ENCODE measurements around the gene GGPS1.

DNA sequence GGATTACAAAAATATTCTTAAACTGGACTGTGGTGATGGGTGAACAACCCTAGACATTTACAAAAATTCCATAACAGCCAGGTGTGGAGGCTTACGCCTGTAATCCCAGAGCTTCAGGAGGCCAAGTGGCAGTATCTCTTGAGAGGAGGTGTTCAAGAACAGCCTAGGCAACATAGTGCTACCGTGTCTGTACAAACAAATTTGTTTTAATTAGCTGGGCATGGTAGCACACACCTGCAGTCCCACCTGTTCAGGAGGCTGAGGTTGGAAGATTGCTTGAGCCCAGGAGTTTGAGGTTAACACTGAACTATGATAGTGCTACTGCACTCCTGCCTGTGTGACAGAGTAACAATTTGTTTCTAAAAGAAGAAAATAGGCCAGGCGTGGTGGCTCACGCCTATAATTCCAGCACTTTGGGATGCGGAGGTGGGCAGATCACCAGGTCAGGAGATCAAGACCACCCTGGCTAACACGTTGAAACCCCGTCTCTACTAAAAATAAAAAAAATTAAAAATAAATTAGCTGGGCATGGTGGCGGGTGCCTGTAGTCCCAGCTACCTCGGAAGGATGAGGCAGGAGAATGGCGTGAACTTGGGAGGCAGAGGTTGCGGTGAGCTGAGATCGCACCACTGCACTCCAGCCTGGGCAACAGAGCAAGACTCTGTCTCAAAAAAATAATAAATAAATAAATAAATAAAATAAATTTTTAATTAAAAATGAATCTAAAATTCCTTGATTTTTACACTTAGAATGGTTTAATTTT is 37.4 kb upstream of the GGPS1 start:
- TF ChIP-seq, protein P1, sequence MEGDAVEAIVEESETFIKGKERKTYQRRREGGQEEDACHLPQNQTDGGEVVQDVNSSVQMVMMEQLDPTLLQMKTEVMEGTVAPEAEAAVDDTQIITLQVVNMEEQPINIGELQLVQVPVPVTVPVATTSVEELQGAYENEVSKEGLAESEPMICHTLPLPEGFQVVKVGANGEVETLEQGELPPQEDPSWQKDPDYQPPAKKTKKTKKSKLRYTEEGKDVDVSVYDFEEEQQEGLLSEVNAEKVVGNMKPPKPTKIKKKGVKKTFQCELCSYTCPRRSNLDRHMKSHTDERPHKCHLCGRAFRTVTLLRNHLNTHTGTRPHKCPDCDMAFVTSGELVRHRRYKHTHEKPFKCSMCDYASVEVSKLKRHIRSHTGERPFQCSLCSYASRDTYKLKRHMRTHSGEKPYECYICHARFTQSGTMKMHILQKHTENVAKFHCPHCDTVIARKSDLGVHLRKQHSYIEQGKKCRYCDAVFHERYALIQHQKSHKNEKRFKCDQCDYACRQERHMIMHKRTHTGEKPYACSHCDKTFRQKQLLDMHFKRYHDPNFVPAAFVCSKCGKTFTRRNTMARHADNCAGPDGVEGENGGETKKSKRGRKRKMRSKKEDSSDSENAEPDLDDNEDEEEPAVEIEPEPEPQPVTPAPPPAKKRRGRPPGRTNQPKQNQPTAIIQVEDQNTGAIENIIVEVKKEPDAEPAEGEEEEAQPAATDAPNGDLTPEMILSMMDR (IDR thresholded peaks at IDR 0.05; ENCODE audit: control extremely low read depth in 1 of 3, insufficient read depth in 1 of 3, low read depth in 1 of 3, low read length in 3 of 3), result no peak
- TF ChIP-seq, protein P2, sequence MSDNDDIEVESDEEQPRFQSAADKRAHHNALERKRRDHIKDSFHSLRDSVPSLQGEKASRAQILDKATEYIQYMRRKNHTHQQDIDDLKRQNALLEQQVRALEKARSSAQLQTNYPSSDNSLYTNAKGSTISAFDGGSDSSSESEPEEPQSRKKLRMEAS (IDR thresholded peaks at IDR 0.05), result no peak
- TF ChIP-seq SUZ12 (IDR thresholded peaks at IDR 0.05; ENCODE audit: low read length) (no peak), EP300 (IDR thresholded peaks at IDR 0.05; ENCODE audit: borderline replicate concordance in 1 of 2, low read depth in 2 of 2, low read length in 2 of 2) (no peak), SIN3A (conservative IDR thresholded peaks at IDR 0.05 in 1 of 2, IDR thresholded peaks at IDR 0.05 in 1 of 2; ENCODE audit: low read depth in 1 of 2, low read length in 2 of 2) (no peak), ASH2L (IDR thresholded peaks at IDR 0.05; ENCODE audit: low read length) (no peak), MAFK (IDR thresholded peaks at IDR 0.05; ENCODE audit: low read depth, low read length) (no peak), JUN (IDR thresholded peaks at IDR 0.05; ENCODE audit: low read depth, low read length) (no peak), SRF (IDR thresholded peaks at IDR 0.05; ENCODE audit: low read depth, low read length) (no peak), RBBP5 (IDR thresholded peaks at IDR 0.05; ENCODE audit: borderline replicate concordance, low read depth, low read length) (no peak), GABPA (IDR thresholded peaks at IDR 0.05; ENCODE audit: borderline replicate concordance, insufficient read depth, low read length) (no peak)
- TF ChIP-seq, protein P3, sequence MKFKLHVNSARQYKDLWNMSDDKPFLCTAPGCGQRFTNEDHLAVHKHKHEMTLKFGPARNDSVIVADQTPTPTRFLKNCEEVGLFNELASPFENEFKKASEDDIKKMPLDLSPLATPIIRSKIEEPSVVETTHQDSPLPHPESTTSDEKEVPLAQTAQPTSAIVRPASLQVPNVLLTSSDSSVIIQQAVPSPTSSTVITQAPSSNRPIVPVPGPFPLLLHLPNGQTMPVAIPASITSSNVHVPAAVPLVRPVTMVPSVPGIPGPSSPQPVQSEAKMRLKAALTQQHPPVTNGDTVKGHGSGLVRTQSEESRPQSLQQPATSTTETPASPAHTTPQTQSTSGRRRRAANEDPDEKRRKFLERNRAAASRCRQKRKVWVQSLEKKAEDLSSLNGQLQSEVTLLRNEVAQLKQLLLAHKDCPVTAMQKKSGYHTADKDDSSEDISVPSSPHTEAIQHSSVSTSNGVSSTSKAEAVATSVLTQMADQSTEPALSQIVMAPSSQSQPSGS (IDR thresholded peaks at IDR 0.05; ENCODE audit: low read length), result no peak
- TF ChIP-seq, protein P4, sequence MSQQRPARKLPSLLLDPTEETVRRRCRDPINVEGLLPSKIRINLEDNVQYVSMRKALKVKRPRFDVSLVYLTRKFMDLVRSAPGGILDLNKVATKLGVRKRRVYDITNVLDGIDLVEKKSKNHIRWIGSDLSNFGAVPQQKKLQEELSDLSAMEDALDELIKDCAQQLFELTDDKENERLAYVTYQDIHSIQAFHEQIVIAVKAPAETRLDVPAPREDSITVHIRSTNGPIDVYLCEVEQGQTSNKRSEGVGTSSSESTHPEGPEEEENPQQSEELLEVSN (IDR thresholded peaks at IDR 0.05), result no peak

Measured in H1 (cell line).